Stimulated activated CD4-positive, alpha-beta T cell treated with anti-CD3 and anti-CD28 coated beads, Interleukin-1b, Interleukin-23, amount 100 ng/mL, for 24 hours (primary cell): ENCODE measurements around the gene MAU2.

Experiments
- DNase-seq, 4 experiments: peaks; one replicate each; pipeline ENCODE4 v3.0.0-alpha.2; 2020; ENCODE audit warnings: low read depth in 4 of 4, low spot score in 1 of 4

MAU2 gene

DNA sequence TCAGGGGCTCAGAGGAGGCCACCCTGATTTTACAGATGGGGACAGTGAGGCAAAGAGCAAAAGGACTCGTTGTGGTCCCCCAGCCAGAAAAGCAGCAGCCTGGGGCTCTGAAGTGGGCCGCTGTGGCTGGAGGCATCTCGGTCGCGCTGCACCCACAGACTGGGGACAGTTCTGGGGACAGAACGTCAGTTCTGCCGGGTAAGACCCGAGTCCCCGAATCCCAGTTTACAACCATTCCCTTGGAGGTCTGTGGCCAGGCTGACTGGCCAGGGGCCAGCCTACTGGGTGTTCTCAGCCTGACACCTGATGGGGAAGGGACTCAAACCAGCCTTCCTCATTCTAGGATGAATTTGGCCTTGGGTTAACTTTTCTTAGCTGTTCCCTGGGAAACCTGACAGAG is 14.4 kb upstream of the MAU2 start:
- no peak for DNase-seq

DNA sequence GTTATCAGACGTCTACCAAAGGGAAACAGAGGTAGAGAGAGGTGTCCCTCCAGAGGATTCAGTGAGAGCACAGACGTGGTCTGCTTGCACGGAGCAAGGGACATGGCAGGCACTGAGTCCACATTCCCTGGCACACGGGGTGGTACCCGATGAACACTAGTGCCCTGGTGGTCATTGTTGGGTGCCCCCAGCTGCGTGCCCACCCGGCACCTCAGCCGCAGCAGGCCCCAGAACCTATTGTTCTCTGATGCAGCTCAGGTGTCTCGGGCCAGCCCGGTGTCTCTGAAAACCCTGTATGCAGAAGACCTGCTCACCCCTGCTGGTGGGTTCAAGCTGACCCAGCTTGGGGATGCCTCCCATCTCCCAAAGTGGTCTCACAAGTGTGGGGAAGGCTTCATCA is 12.3 kb upstream of the MAU2 start:
- no peak for DNase-seq

DNA sequence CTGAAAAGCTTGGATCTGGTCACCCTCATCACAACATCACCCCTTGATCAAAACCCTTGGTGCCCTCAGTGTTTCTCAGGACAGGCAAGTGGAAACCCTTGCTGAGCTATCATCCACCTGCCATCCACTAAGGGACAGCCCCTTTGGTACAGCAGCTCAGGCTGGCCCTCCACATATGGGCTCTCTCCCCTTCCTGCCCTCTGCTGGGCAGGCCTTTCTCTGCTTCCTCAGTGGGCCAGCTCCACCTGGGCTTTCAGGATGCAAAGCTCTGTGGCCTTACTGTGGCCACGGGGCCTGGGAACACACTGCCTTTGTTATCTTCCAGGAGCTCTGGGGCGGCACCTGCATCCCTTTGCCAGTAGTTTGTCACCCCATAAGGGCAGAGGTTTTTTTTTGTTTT is 5.2 kb upstream of the MAU2 start:
- no peak for DNase-seq

DNA sequence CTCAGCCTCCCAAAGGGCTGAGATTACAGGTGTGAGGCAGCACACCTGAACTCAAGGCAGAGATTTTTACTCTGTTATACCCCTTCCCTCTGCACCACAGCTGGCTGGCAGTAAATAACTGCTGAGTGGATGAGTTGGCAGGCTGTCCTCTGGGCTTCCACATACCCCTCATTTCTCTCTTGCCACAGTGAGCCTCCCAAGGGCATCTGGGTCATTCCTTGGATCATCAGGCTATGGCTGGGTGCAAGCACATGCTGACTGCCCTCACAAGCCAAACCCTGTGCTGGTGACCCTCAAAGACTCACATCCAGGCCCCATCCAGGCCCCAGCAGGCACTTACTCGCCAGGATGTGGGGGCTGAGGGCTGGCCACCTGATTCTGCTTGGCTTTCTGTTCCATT is 4.5 kb upstream of the MAU2 start:
- no peak for DNase-seq

DNA sequence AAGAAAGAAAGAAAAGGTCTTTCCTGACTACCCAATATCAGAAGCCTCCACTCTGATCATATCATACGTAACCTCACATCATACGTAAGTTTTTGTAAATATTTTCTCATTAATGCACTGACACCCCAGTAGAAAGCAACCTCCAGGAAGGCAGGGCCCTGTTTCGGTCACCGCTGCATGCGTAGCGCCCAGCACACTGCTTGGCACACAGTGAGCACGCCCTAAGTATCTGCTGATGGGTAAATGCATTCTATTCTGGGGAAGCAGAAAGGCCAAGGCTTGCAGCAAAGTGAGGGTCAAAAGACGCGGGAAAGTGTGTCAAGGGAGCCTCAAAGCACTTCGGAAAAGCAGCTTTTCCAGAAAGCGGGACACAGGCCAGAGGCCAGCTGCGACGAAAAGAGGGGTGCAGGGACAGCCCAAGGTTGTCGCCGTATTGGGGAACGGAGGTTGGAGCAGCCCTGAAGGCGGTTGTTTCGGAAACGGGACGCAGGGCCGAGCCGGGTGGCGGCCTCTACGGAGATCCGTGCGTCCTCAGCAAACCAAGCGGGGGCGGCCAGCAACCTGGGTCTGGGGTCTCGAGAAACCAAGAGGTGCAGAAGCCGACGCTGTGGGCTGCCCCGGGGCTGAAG is 783 bp upstream of the MAU2 start:
- no peak for DNase-seq

DNA sequence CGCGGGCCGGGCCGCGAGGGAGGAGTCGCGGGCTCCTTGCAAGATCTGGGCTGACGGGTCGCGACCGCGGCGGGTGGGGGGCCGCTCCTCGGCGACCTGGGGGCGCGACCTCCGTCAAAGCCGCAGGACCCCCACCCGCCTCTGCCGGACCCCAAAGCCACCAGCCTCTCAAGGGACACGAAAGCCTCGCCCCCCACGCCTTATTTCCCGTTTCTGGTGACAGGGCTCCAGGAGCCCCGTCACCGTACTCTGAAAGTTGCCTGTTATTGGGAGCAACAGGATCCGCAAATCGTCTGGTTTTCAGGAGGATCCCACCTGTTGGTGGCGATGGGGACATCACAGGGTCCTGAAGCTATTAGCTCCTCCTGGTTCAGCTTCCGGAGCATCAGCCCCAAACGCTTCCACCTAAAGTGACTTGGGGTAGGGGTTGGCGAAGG is 530 bp downstream of the MAU2 start:
- peak in 1 of 4 experiments; percentile 5 for DNase-seq

DNA sequence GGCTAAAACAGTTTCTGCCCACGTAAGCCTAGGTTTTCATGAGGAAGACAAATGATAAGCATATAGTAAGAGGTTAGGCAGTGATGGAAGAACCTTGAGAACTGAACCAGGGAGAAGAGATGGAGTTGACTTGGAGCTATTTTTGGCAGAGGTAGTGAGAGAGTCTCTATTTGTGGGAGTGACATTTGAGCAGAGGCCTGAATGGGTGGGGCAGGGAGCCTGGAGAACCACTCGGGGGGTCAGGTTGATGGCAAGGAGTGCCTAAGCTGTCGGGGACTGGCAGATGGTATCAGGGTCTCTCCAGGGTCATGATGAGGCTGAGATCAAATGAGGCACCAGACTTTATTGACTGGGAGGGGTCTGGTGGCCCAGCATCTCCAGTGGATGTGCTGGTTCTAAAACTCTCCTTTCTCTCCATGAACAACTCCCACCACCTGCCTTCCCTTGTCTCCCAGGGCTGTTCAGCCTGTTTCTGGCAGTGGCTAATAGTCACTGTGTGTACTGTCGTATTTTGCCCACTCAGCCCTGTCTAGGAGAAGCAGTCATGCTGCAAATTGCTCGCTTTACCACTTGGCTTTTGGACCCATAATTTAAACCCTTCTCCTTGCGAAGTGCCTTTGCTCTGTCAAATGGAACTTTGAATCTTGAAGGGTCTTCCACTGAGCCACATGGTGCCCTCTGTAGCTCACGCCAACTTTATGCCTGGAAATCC is 3.6 kb downstream of the MAU2 start:
- DNase-seq, result no peak

DNA sequence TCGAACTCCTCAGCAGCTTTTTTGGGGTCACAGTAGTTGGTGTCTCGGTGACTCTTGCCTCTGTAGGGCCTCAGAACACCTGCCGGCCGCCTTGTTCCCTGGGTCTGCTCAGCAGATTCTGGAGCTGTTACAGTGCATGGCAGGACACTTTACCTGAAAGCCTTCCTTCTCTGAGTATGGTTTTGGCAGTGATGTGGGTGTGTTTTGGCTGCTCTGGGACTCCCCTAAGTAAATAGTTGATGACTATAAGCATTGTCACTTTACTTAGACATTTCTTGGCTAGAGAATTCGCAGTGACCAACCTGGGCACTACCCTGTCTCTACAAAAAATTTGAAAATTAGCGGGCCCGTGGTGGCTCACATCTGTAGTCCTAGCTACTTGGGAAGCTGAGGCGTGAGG is 7.0 kb downstream of the MAU2 start:
- DNase-seq, result no peak

DNA sequence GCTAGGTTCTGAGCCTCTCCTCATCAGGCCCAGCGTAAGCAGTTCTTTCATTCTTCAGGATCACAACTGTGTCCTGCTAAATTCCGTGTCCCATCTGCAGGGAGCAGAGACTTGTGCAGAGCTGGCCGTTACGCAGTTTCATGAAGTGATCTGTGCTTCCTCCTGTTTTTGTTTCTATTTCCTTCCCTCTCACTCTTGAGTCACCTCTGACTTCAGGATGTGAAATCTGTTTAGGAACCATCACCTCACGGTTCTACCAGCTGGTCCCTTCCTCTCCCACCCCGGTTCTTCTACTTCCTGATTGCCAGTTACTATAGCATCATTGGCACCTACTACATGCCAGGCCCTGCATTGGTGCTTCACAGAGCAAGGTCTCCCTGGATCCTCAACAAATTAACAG is 8.5 kb downstream of the MAU2 start:
- DNase-seq, result no peak

DNA sequence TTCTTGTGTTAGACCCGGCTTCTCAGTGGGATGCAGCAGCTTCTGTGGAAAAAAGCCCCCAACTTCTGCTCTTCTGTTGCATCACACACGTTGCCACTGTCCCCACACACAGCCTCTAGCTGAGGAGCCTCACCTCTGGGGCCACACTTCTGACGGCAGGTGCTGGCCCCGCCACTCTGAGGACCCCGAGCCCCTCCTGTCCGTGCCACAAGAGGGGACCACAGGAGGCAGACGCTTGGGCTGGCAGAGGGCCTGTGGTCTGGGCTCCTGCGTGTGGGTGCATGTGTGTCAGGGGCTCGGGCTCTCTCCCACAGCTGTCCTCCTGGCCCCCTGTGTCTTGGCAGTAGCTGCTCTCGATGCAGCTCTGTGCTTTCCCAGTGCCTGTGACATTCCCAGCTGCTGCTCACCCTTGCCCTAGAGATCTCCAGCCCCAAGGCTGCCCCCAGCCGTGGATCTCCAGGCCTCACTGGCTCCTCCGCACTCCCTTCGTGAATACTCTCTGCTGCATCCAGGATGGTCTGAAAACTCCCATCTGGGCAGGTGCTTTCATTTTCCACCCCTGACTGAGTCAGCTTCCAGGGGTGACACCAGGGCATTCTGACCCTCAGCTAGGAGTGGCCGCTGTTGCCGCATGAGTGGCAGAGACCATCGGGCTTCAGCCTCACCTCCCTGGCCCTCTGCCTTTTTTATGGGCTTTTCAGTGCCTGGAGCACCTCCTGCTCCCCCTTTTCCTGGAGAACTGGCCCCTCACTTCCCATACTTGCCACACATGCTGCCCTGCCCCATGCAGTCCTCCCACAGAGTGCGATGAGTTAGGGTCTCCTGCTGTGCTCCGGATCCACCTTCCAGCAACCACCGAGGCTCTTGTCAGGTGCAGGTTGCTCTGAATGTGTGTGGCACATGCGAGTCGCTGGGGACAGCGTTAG is 13.7 kb downstream of the MAU2 start:
- DNase-seq, result no peak

DNA sequence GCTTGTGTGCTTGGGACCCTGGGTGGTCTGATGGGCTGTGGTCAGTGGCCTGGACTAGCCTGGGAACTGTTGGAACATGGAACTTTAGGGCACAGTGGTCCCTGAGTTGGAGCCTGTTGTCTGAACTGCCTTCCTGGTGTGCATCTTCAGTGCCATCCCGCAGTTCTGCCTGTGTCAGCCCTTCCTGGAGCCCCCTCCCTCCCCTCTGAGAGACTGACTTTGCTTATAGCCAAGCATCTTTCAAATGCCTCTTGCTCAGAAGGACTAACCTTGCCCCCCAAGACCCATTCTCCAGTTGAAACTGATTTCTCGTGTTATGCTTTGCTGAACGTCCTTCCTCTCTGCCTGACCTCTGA is 14.3 kb downstream of the MAU2 start:
- DNase-seq, result no peak

DNA sequence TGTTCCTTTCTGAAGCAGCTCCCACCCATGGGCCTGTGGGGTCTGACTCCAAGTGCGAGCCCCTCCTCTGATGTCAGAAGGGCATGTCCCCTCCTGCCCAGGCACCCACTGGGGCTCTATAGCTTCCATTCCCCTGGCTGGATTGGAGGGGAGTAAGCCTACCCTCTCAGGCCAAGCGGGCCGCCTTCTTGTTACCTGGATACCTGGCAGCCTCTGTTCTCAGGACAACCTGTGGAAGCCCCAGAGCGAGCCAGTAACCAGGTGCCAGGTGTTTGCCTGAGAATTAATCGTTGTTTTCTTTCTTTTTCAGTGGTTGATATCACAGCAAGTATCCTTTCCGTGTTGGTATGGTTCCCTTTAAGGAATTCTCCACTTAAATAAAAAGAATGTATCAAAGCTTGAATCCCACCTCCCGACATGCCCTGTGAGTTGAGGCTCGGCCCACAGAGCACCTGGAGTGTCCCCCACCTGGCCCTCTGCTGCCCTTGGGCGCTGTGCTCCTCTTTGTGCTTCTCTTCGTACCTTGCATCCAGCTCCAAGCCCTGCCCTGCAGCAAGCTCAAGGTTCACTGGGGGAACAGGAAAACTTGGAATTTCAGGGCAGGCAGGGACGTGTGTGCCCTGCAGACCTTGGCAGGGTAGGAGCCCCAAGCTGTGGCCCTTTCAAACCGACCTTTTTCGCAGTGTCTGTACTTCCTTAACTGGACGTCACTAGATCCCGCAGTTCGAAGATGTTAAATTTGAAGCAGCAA is 15.0 kb downstream of the MAU2 start:
- DNase-seq, result no peak

DNA sequence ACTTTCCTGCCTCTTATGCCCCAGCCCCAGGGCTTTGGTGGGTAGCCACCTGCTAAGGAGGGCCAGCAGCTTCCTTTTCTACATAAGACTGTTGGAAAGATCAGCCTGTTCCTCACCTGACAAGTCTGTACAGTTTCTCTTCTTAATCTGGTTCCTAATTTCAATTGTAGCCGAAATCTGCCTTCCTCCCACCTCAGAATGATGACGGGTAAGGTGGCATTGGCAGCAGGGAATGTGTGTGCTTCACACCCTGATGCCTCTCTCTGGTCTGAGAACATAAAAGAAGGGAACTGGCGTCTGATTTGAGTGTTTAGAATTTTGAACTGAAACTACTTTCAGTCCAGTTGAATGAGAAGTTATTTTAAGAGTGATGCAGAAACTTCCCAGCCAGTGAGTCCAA is 16.0 kb downstream of the MAU2 start:
- DNase-seq, result no peak

DNA sequence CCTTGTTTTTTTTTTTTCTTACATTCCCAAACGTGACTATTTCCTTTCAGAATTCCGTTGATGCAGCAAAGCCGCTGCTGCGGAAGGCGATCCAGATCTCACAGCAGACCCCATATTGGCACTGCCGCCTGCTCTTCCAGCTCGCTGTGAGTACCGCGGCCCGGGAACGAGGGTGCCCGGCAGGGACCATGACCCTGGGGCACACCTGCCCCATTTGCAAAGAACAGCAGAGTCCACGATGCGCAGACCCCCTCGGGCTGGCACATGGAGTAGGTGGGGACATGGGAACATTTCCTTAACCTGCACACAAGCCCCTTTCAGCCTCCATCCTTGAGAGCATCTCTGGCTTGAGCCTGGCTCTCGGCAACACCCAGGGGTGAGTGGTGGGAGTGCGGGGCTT is 16.5 kb downstream of the MAU2 start:
- DNase-seq, result no peak

DNA sequence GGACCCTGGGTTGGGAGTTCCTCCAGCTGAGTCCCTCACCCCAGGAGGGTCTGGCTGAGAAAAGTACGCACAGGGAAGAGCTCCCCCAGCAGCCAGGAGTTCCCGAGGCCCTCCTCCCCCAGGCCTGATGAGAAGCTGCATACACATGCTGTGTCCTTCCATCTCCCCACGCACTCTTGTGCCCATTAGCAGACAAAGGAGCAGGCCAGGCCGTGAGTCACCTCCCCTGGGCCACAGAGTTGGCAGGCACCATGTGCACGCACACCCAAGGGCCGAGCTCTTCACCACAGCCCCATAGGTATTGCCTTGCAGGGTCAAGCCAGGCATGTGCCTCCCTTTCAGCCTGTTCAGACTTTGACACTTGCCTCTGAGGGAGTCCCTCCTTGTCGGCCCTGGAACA is 17.5 kb downstream of the MAU2 start:
- DNase-seq, result no peak

DNA sequence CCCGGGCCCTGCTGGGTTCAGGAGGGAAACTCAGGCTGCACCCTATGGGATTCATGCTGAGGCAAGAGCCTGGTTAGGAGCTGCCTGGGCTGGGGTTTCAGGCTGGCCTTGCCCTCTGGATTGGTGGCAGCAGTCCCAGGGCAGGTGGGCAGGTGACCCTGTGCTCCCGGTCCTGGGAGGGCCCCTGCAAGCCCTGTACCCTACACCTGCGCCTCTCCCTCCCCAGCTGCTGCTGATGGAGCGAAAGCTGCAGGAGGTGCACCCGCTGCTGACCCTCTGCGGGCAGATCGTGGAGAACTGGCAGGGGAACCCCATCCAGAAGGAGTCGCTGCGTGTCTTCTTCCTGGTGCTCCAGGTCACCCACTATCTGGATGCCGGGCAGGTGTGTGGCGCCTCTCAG is 20.4 kb downstream of the MAU2 start:
- no peak for DNase-seq

DNA sequence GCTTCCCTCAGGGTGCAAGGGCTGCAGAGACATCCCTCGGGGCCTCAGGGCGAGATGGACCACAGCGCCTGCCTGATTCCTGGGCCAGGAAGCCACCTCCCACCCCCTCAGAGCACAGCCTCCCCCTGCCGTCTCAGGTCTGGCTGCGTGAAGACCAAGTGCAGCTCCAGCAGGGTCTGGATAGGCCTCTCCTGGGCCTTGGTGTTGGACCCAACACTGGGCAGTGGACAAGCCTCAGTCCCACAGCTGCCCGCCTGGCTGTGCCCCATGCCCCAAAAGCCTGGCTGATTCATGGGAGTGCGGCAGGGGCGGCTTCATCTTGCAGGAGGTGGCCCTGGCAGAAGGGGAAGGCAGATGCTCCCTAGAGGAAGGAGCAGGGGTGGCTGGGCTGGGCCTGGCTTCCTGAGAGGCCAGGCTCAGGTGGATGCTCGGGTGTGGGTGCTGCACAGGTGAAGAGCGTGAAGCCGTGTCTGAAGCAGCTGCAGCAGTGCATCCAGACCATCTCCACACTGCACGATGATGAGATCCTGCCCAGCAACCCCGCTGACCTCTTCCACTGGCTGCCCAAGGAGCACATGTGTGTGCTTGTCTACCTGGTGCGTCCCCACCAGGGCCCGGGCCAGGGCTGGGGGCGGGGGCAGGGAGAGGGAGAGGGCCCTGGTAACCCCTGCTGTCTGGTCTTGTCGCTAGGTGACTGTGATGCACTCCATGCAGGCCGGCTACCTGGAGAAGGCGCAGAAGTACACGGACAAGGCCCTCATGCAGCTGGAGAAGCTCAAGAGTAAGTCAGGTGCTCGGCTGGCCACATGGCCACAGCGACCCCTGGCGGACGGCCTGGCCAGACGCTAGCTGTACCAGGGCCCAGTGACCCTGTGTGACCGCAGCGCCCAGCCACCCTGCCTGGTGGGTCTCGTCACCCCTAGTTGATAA is 21.7 kb downstream of the MAU2 start:
- no peak for DNase-seq

DNA sequence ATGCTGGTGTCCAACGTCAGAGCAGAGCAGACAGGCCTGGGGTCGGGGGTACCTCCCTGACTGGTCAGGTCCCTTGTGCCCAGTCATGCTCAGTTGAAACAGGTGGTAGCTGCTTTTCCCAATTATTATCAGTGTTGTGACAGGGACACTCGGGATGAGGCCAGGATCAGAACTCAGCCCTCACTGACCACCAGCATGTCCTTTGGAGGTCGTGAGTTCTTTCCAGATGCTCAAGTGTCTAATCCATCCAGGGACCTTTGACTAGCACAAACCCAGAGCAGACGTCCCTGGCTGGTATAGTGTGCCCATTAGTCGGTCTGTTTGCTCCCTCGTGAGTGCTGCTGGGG is 22.4 kb downstream of the MAU2 start:
- DNase-seq, result no peak

DNA sequence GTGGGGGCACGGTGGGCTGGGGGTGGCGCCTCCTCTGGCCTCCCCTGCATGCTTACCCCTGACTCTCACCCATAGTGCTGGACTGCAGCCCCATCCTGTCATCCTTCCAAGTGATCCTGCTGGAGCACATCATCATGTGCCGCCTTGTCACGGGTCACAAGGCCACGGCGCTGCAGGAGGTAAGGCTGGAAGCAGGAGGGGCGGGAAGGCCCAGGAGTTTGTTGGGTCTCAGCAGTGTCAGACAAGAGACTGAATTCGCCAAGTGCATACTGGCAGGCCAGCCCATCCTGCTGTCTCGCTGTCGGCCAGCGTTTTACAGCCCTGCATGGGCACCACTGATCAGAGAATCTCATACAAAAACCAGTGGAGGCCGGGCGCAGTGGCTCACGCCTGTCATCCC is 23.1 kb downstream of the MAU2 start:
- no peak for DNase-seq

DNA sequence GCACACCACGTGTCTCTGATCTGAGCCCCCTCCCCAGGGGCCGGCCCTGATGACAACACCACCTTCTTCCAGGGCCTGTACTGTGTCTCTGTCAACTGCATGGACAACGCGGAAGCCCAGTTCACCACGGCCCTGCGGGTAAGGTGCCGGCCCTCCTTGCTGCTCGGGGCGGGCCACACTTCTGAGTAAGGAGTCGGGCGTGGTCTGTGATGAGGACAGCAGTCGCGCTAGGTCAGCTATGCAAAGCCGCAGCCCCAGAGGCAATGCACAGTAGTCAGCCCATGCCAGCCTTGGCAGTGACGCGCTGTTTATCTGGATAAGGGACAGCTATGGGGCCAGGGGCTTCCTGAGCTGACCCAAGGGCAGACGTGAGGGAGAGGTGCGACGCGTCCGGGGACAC is 24.6 kb downstream of the MAU2 start:
- DNase-seq, result no peak

DNA sequence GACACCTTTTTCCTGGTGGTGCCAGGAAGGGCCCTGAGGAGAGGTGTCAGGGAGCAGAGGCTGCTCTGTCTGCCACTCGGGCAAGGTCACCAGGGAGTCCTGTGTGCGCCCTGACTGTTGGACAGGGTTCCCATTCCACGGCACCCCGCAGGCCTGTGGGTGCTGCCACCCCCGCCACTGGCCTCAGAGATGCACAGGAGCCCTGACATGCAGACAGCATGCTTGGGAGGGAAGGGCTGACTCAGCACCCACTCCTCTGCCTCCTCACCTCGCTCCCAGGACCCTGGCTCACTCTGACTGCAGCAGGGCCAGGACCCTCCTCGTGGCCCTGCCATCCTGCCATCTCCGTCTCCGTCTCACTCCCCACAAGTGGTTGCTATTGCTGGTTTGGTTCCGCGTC is 25.3 kb downstream of the MAU2 start:
- no peak for DNase-seq
